GM18870 (cell line): ENCODE data around the gene NGEF.
"Not testable (repeated sequence)": the region's sequence is repeated elsewhere in the genome, so short reads cannot be mapped to it uniquely, and the experiment has no call there.

Source experiments
- ATAC-seq: cut with Tn5 transposase; IDR thresholded peaks from one replicate; pipeline ENCODE4 v1.9.1; 2021; ENCODE audit warnings: moderate library complexity; ENCODE audit not compliant: unreplicated experiment

NGEF gene

GRCh38 chr2:232852676-232853075 lies 160.4 kb downstream of the NGEF start:
- no peak for ATAC-seq

- ATAC-seq: not testable (repeated sequence)
Observed at GRCh38 chr2:232852081-232852480, 161.0 kb downstream of the NGEF start.

- ATAC-seq: no peak
Observed at GRCh38 chr2:232850039-232850438, 163.0 kb downstream of the NGEF start.

- ATAC-seq: no peak
Observed at GRCh38 chr2:232846055-232846454, 167.0 kb downstream of the NGEF start.

GRCh38 chr2:232843834-232844233 lies 169.2 kb downstream of the NGEF start:
- ATAC-seq: no peak

GRCh38 chr2:232842689-232843088 lies 170.4 kb downstream of the NGEF start:
- no peak for ATAC-seq

GRCh38 chr2:232839411-232840079 lies 173.5 kb downstream of the NGEF start:
- ATAC-seq: no peak

- ATAC-seq: peak; percentile 87
Observed at GRCh38 chr2:232838406-232838874, 174.6 kb downstream of the NGEF start.

- no peak for ATAC-seq
Observed at GRCh38 chr2:232836934-232837333, 176.1 kb downstream of the NGEF start.

- no peak for ATAC-seq
Observed at GRCh38 chr2:232835687-232836208, 177.3 kb downstream of the NGEF start.

- ATAC-seq: no peak
Observed at GRCh38 chr2:232833830-232834229, 179.2 kb downstream of the NGEF start.

- no peak for ATAC-seq
Observed at GRCh38 chr2:232831496-232831895, 181.6 kb downstream of the NGEF start.

- ATAC-seq: no peak
Observed at GRCh38 chr2:232829988-232830387, 183.1 kb downstream of the NGEF start.
